Breast epithelium (tissue), 3 donors: ENCODE results near the gene OR5L1.

Experiments used
- CTCF ChIP-seq, 3 donors: fragments of 450-650 bp; IDR thresholded peaks; one replicate each; pipeline ENCODE4 v1.5.1; 2016 to 2017; ENCODE audit warnings: antibody characterized with exemption in 3 of 3, mild to moderate bottlenecking in 3 of 3, moderate library complexity in 3 of 3
- POLR2A ChIP-seq: fragments of 450-650 bp; IDR thresholded peaks from one replicate; pipeline ENCODE4 v1.6.1; 2016; ENCODE audit warnings: antibody characterized with exemption, mild to moderate bottlenecking, moderate library complexity
- POLR2AphosphoS5 ChIP-seq, 3 donors: sonication (generic); formaldehyde crosslinking; IDR thresholded peaks; one replicate each; pipeline ENCODE4 v1.6.1; 2017; ENCODE audit warnings: antibody characterized with exemption in 3 of 3

DNA sequence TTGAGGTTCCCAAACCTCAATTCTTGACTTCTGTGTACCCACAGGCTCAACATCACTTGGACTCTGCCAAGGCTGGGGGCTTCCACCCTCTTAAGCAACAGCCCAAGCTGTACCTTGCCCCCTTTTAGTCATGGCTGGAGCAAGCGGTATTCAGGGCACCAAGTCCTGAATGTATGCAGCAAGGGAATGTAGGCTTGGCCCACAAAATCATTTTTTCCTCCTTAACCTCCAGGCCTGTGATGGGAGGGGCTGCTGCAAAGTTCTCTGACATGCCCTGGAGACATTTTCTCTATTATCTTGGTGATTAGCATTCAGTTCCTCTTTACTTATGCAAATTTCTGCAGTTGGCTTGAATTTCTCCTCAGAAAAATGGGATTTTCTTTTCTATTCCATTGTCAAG is 4.9 kb upstream of the OR5L1 start:
- no peak for TF ChIP-seq CTCF (IDR thresholded peaks at IDR 0.05)
- TF ChIP-seq POLR2A: no peak
- TF ChIP-seq POLR2AphosphoS5 (IDR thresholded peaks at IDR 0.05): no peak
